HUES64 (cell line): ENCODE data around the gene RBBP5.
A peak's percentile ranks its signal among the peaks of the same experiment; 100 is the strongest.

Experiments used
- H3K27ac ChIP-seq: 2 replicates; pipeline ENCODE4 v1.7.0; 2013; ENCODE audit warnings: low read depth, low read length, inconsistent platforms
- H3K27me3 ChIP-seq: 2 replicates; pipeline ENCODE4 v1.6.1; 2013; ENCODE audit warnings: mild to moderate bottlenecking, low read length; ENCODE audit not compliant: insufficient read depth
- H3K36me3 ChIP-seq: 2 replicates; pipeline ENCODE4 v1.6.1; 2013; ENCODE audit warnings: mild to moderate bottlenecking, low read length; ENCODE audit not compliant: insufficient read depth
- H3K4me1 ChIP-seq: 2 replicates; pipeline ENCODE4 v1.6.1; 2013; ENCODE audit warnings: mild to moderate bottlenecking, low read length, moderate library complexity; ENCODE audit not compliant: insufficient read depth
- H3K4me3 ChIP-seq: 2 replicates; pipeline ENCODE4 v1.5.1; 2013; ENCODE audit warnings: mild to moderate bottlenecking, low read length, moderate library complexity
- H3K9ac ChIP-seq: 2 replicates; pipeline ENCODE4 v1.6.1; 2013; ENCODE audit warnings: mild to moderate bottlenecking, low read depth, low read length
- H3K9me3 ChIP-seq: 2 replicates; pipeline ENCODE4 v1.6.1; 2013; ENCODE audit warnings: low read depth, low read length; ENCODE audit not compliant: insufficient read depth
- WGBS: fragments of 150-250, 120-280 bp; methylation state at CpG from one replicate; pipeline ENCODE4 v1.1.7; 2013; ENCODE audit warnings: missing lambda C conversion rate; 5-methylcytosine and 5-hydroxymethylcytosine counted together

RBBP5 gene

GRCh38 chr1:205128050-205128449, 6.3 kb upstream of the RBBP5 start:
- H3K27me3 ChIP-seq, result no peaks in the 10 kb centered on the region

GRCh38 chr1:205127646-205128045, 5.9 kb upstream of the RBBP5 start:
- Histone ChIP-seq H3K9ac (no peak overlapping the region), H3K9me3 (no peaks in the 10 kb centered on the region), H3K27me3 (no peaks in the 10 kb centered on the region), H3K4me1 (0 out of 2 replicates have a peak, but pooled peaks cover 2% of the 10 kb centered on the region), H3K36me3 (no peaks in the 10 kb centered on the region), H3K27ac (no peak overlapping the region), H3K4me3 (no peak overlapping the region)
- 92% methylated on average over 3 of the region's 3 CpGs for WGBS

More at GRCh38 chr1:205128050-205128449, 6.3 kb upstream of the RBBP5 start:
- Histone ChIP-seq H3K27ac (no peak overlapping the region), H3K4me1 (no peaks in the 10 kb centered on the region), H3K4me3 (no peak overlapping the region), H3K9me3 (no peaks in the 10 kb centered on the region), H3K9ac (no peak overlapping the region), H3K36me3 (no peaks in the 10 kb centered on the region)
- 84% methylated on average over 2 of the region's 2 CpGs for WGBS

- Histone ChIP-seq H3K4me1 (peaks cover 8% of the 10 kb centered on the region; the same call in 1 of the 2 replicates), H3K27ac (no peak overlapping the region), H3K27me3 (no peaks in the 10 kb centered on the region), H3K4me3 (no peak overlapping the region), H3K36me3 (no peaks in the 10 kb centered on the region), H3K9me3 (no peaks in the 10 kb centered on the region), H3K9ac (no peak overlapping the region)
- WGBS, result 91% methylated on average over 5 of the region's 7 CpGs
These were observed 2.9 kb upstream of the RBBP5 start for GRCh38 chr1:205124726-205125125.

- H3K27me3 ChIP-seq, result no peaks in the 10 kb centered on the region
- peaks cover 5% of the 10 kb centered on the region; the same call in 1 of the 2 replicates for H3K36me3 ChIP-seq
- H3K4me3 ChIP-seq, result peak overlapping the region; percentile 80
- peak overlapping the region; percentile 87 for H3K27ac ChIP-seq
- WGBS, result 58% methylated on average over 8 of the region's 9 CpGs
- H3K9ac ChIP-seq, result peak overlapping the region; percentile 85
- H3K9me3 ChIP-seq, result no peaks in the 10 kb centered on the region
- peaks cover 8% of the 10 kb centered on the region; the same call in 1 of the 2 replicates for H3K4me1 ChIP-seq
These were observed 708 bp upstream of the RBBP5 start for GRCh38 chr1:205122489-205122882.

GRCh38 chr1:205118752-205119151, 3.0 kb downstream of the RBBP5 start:
- peaks cover 22% of the 10 kb centered on the region for H3K36me3 ChIP-seq
- peaks cover 8% of the 10 kb centered on the region; the same call in 1 of the 2 replicates for H3K4me1 ChIP-seq
- H3K27me3 ChIP-seq, result no peaks in the 10 kb centered on the region
- H3K9ac ChIP-seq, result no peak overlapping the region
- H3K9me3 ChIP-seq, result no peaks in the 10 kb centered on the region
- no peak overlapping the region for H3K4me3 ChIP-seq
- WGBS, result 96% methylated on average over 2 of the region's 2 CpGs
- H3K27ac ChIP-seq, result no peak overlapping the region

GRCh38 chr1:205111354-205111753, 10.4 kb downstream of the RBBP5 start:
- H3K4me1 ChIP-seq, result no peaks in the 10 kb centered on the region
- H3K9ac ChIP-seq, result no peak overlapping the region
- H3K4me3 ChIP-seq, result no peak overlapping the region
- H3K27ac ChIP-seq, result no peak overlapping the region
- no peaks in the 10 kb centered on the region for H3K9me3 ChIP-seq
- peaks cover 66% of the 10 kb centered on the region for H3K36me3 ChIP-seq
- H3K27me3 ChIP-seq, result no peaks in the 10 kb centered on the region

GRCh38 chr1:205109711-205110110, 12.1 kb downstream of the RBBP5 start:
- WGBS, result 95% methylated on average over 5 of the region's 5 CpGs
- peaks cover 74% of the 10 kb centered on the region for H3K36me3 ChIP-seq
- no peaks in the 10 kb centered on the region for H3K27me3 ChIP-seq
- H3K27ac ChIP-seq, result no peak overlapping the region
- no peak overlapping the region for H3K4me3 ChIP-seq
- no peaks in the 10 kb centered on the region for H3K9me3 ChIP-seq
- no peaks in the 10 kb centered on the region for H3K4me1 ChIP-seq
- no peak overlapping the region for H3K9ac ChIP-seq

- Histone ChIP-seq H3K4me1 (no peaks in the 10 kb centered on the region), H3K27me3 (no peaks in the 10 kb centered on the region), H3K9ac (no peak overlapping the region), H3K27ac (no peak overlapping the region), H3K36me3 (peaks cover 74% of the 10 kb centered on the region), H3K4me3 (no peak overlapping the region), H3K9me3 (no peaks in the 10 kb centered on the region)
- WGBS, result 82% methylated on average over 1 of the region's 1 CpG
These were observed 12.5 kb downstream of the RBBP5 start for GRCh38 chr1:205109269-205109668.

- H3K4me1 ChIP-seq, result no peaks in the 10 kb centered on the region
- no peaks in the 10 kb centered on the region for H3K9me3 ChIP-seq
- no peaks in the 10 kb centered on the region for H3K27me3 ChIP-seq
- H3K27ac ChIP-seq, result no peak overlapping the region
- H3K9ac ChIP-seq, result no peak overlapping the region
- WGBS, result 94% methylated on average over 4 of the region's 4 CpGs
- H3K36me3 ChIP-seq, result peaks cover 77% of the 10 kb centered on the region
- no peak overlapping the region for H3K4me3 ChIP-seq
These were observed 13.3 kb downstream of the RBBP5 start for GRCh38 chr1:205108464-205108863.

- H3K9me3 ChIP-seq, result no peaks in the 10 kb centered on the region
- H3K27me3 ChIP-seq, result no peaks in the 10 kb centered on the region
- H3K4me3 ChIP-seq, result no peak overlapping the region
- H3K4me1 ChIP-seq, result no peaks in the 10 kb centered on the region
- peaks cover 77% of the 10 kb centered on the region for H3K36me3 ChIP-seq
- no peak overlapping the region for H3K27ac ChIP-seq
- 95% methylated on average over 4 of the region's 4 CpGs for WGBS
- no peak overlapping the region for H3K9ac ChIP-seq
These were observed 14.5 kb downstream of the RBBP5 start for GRCh38 chr1:205107327-205107726.

GRCh38 chr1:205102404-205102803, 19.4 kb downstream of the RBBP5 start:
- Histone ChIP-seq H3K27ac (no peak overlapping the region), H3K4me1 (no peaks in the 10 kb centered on the region), H3K9me3 (no peaks in the 10 kb centered on the region), H3K9ac (no peak overlapping the region), H3K36me3 (peaks cover 94% of the 10 kb centered on the region), H3K4me3 (no peak overlapping the region), H3K27me3 (no peaks in the 10 kb centered on the region)
- 95% methylated on average over 3 of the region's 3 CpGs for WGBS

- H3K27ac ChIP-seq, result no peak overlapping the region
- peaks cover 95% of the 10 kb centered on the region for H3K36me3 ChIP-seq
- no peaks in the 10 kb centered on the region for H3K4me1 ChIP-seq
- H3K9me3 ChIP-seq, result no peaks in the 10 kb centered on the region
- H3K9ac ChIP-seq, result no peak overlapping the region
- no peak overlapping the region for H3K4me3 ChIP-seq
- no peaks in the 10 kb centered on the region for H3K27me3 ChIP-seq
These were observed 23.5 kb downstream of the RBBP5 start for GRCh38 chr1:205098242-205098641.
